ENCODE measurements around the gene ENOX1.

The ENOX1 gene

DNA sequence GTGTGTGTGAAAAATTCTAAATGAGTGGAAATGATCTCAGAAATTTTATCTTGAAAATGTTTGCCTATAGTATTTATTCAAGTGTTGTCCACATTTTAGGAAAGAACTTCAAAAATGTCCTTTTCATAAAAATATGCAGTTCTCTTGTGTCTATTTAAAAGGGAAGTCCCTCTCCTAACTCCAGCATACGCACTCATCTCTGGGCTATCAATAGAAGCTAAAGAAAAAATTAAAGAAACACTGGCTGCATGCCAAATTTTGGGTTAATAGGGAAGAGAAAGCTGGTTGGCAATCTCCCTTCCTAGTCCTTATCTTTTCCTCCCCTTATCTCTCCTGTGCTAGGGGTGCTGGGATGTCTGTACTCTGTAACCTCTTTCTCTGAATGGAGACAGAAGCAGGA, 313.3 kb downstream of the ENOX1 start:
- H3F3A ChIP-seq (ENCODE audit: insufficient read depth, low read length): no peaks in the 10 kb centered on the region
- H3K27me3 ChIP-seq (ENCODE audit: insufficient read depth, low read length): no peaks in the 10 kb centered on the region
- no peak overlapping the region for H3K27ac ChIP-seq (ENCODE audit: low read depth, low read length, poor library complexity, severe bottlenecking)
- H3K9me2 ChIP-seq (ENCODE audit: low read depth, low read length): no peaks in the 10 kb centered on the region
- no peak overlapping the region for H3K9ac ChIP-seq (ENCODE audit: low read length)
- no peaks in the 10 kb centered on the region for H3K9me3 ChIP-seq (ENCODE audit: low read length)
- H3K4me3 ChIP-seq (ENCODE audit: low read depth, low read length, poor library complexity, severe bottlenecking): no peak overlapping the region
- TF ChIP-seq, protein P1, sequence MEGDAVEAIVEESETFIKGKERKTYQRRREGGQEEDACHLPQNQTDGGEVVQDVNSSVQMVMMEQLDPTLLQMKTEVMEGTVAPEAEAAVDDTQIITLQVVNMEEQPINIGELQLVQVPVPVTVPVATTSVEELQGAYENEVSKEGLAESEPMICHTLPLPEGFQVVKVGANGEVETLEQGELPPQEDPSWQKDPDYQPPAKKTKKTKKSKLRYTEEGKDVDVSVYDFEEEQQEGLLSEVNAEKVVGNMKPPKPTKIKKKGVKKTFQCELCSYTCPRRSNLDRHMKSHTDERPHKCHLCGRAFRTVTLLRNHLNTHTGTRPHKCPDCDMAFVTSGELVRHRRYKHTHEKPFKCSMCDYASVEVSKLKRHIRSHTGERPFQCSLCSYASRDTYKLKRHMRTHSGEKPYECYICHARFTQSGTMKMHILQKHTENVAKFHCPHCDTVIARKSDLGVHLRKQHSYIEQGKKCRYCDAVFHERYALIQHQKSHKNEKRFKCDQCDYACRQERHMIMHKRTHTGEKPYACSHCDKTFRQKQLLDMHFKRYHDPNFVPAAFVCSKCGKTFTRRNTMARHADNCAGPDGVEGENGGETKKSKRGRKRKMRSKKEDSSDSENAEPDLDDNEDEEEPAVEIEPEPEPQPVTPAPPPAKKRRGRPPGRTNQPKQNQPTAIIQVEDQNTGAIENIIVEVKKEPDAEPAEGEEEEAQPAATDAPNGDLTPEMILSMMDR (IDR thresholded peaks at IDR 0.05; ENCODE audit: low read length): no peak
- no peak for TF ChIP-seq EZH2 (IDR thresholded peaks at IDR 0.05; ENCODE audit: borderline replicate concordance, low read length)
- no peaks in the 10 kb centered on the region for H3K79me2 ChIP-seq (ENCODE audit: insufficient read depth, low read length)
- no peaks in the 10 kb centered on the region for H3K36me3 ChIP-seq (ENCODE audit: insufficient read depth, low read length)
- H3K4me2 ChIP-seq (ENCODE audit: low read length): no peak overlapping the region
- no peak overlapping the region for H2AFZ ChIP-seq (ENCODE audit: low read length)
- no peaks in the 10 kb centered on the region for H3K4me1 ChIP-seq (ENCODE audit: insufficient read depth, low read length, severe bottlenecking)
- no peaks in the 10 kb centered on the region for H4K20me1 ChIP-seq (ENCODE audit: insufficient read depth, low read length)

GRCh38 chr13:43472980-43473379, 313.8 kb downstream of the ENOX1 start:
- Histone ChIP-seq H3K4me2 (ENCODE audit: low read length) (no peak overlapping the region), H3K9ac (ENCODE audit: low read length) (no peak overlapping the region), H3K27me3 (ENCODE audit: insufficient read depth, low read length) (no peaks in the 10 kb centered on the region), H3K79me2 (ENCODE audit: insufficient read depth, low read length) (no peaks in the 10 kb centered on the region), H4K20me1 (ENCODE audit: insufficient read depth, low read length) (no peaks in the 10 kb centered on the region), H3K9me2 (ENCODE audit: low read depth, low read length) (no peaks in the 10 kb centered on the region), H3K27ac (ENCODE audit: low read depth, low read length, poor library complexity, severe bottlenecking) (no peak overlapping the region), H3K4me1 (ENCODE audit: insufficient read depth, low read length, severe bottlenecking) (no peaks in the 10 kb centered on the region), H3F3A (ENCODE audit: insufficient read depth, low read length) (no peaks in the 10 kb centered on the region), H2AFZ (ENCODE audit: low read length) (no peak overlapping the region), H3K9me3 (ENCODE audit: low read length) (no peaks in the 10 kb centered on the region), H3K4me3 (ENCODE audit: low read depth, low read length, poor library complexity, severe bottlenecking) (no peak overlapping the region), H3K36me3 (ENCODE audit: insufficient read depth, low read length) (no peaks in the 10 kb centered on the region)
- TF ChIP-seq, protein P1 (IDR thresholded peaks at IDR 0.05; ENCODE audit: low read length): no peak
- no peak for TF ChIP-seq EZH2 (IDR thresholded peaks at IDR 0.05; ENCODE audit: borderline replicate concordance, low read length)

- no peaks in the 10 kb centered on the region for H4K20me1 ChIP-seq (ENCODE audit: insufficient read depth, low read length)
- H3K4me1 ChIP-seq (ENCODE audit: insufficient read depth, low read length, severe bottlenecking): no peaks in the 10 kb centered on the region
- H3K9me2 ChIP-seq (ENCODE audit: low read depth, low read length): no peaks in the 10 kb centered on the region
- no peak overlapping the region for H3K9ac ChIP-seq (ENCODE audit: low read length)
- no peak overlapping the region for H3K4me2 ChIP-seq (ENCODE audit: low read length)
- no peak overlapping the region for H3K27ac ChIP-seq (ENCODE audit: low read depth, low read length, poor library complexity, severe bottlenecking)
- no peaks in the 10 kb centered on the region for H3K79me2 ChIP-seq (ENCODE audit: insufficient read depth, low read length)
- no peak overlapping the region for H2AFZ ChIP-seq (ENCODE audit: low read length)
- no peaks in the 10 kb centered on the region for H3K36me3 ChIP-seq (ENCODE audit: insufficient read depth, low read length)
- no peaks in the 10 kb centered on the region for H3F3A ChIP-seq (ENCODE audit: insufficient read depth, low read length)
- H3K4me3 ChIP-seq (ENCODE audit: low read depth, low read length, poor library complexity, severe bottlenecking): no peak overlapping the region
- H3K9me3 ChIP-seq (ENCODE audit: low read length): no peaks in the 10 kb centered on the region
- H3K27me3 ChIP-seq (ENCODE audit: insufficient read depth, low read length): no peaks in the 10 kb centered on the region
- TF ChIP-seq, protein P1 (IDR thresholded peaks at IDR 0.05; ENCODE audit: low read length): no peak
- no peak for TF ChIP-seq EZH2 (IDR thresholded peaks at IDR 0.05; ENCODE audit: borderline replicate concordance, low read length)
Measured at GRCh38 chr13:43472339-43472738, 314.4 kb downstream of the ENOX1 start.

Measured in OCI-LY1 (cell line).